ENCODE measurements around the gene USP14. TPM values are rescaled to one million over a fixed set of nuclear protein-coding genes. Genes with fewer than 3 reads are reported as not detected.

USP14 gene
- total RNA-seq, 4 donors from 2014 or later = 17.1 to 66.0 (median 20.3) TPM

DNA sequence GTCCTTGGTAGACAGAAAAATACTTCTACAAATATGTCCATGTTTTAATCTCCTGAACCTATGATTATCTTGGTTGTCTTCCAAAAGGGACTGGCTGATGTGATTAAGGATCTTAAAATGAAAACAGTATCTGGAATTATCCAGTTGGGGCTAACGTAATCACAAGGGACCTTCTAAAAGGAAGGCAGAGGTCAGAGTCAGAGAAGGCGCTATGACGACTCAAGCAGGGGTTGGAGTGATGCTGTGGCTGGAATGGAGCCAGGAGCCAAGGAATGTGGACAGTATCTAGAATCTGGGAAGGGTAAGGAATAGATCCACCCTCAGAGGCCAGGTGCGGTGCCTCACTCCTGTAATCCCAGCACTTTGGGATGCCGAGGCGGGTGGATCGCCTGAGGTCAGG, 4.2 kb upstream of the USP14 start:
- Histone ChIP-seq H3K4me1 (peaks cover 0 to 2% (median under 1%) of the 10 kb centered on the region in 4 donors), H3K36me3 (no peaks in the 10 kb centered on the region), H3K27me3 (no peaks in the 10 kb centered on the region)

DNA sequence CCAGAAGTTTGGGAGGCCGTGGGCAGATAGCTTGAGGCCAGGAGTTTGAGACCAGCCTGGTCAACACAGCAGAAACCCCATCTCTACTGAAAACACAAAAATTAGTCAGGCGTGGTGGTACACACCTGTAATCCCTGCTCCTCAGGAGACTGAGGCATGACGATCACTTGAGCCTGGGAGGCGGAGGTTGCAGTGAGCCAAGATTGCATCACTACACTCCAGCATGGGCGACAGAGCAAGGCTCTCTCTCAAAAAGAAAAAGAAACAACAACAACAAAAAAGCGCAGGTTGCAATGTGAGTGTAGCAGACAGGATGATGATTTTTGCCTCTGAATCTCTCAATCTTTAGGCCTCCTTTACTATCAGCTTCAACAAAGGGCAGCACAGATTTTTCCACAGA, 2.7 kb upstream of the USP14 start:
- H3K9me3 ChIP-seq = no peaks in the 10 kb centered on the region
- H3K27ac ChIP-seq = no peak overlapping the region
- H3K27me3 ChIP-seq = no peaks in the 10 kb centered on the region
- H3K36me3 ChIP-seq = no peaks in the 10 kb centered on the region
- no peak for DNase-seq
- no peak for TF ChIP-seq POLR2A (IDR thresholded peaks at IDR 0.05)
- TF ChIP-seq, protein P1, sequence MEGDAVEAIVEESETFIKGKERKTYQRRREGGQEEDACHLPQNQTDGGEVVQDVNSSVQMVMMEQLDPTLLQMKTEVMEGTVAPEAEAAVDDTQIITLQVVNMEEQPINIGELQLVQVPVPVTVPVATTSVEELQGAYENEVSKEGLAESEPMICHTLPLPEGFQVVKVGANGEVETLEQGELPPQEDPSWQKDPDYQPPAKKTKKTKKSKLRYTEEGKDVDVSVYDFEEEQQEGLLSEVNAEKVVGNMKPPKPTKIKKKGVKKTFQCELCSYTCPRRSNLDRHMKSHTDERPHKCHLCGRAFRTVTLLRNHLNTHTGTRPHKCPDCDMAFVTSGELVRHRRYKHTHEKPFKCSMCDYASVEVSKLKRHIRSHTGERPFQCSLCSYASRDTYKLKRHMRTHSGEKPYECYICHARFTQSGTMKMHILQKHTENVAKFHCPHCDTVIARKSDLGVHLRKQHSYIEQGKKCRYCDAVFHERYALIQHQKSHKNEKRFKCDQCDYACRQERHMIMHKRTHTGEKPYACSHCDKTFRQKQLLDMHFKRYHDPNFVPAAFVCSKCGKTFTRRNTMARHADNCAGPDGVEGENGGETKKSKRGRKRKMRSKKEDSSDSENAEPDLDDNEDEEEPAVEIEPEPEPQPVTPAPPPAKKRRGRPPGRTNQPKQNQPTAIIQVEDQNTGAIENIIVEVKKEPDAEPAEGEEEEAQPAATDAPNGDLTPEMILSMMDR (IDR thresholded peaks at IDR 0.05) = no peak
- peaks cover 0 to 14% (median 2%) of the 10 kb centered on the region in 4 donors for H3K4me1 ChIP-seq
- no peak overlapping the region for H3K4me3 ChIP-seq

More for the DNA sequence above, 4.2 kb upstream of the USP14 start:
- Histone ChIP-seq H3K4me3 (no peak overlapping the region), H3K27ac (no peak overlapping the region), H3K9me3 (no peaks in the 10 kb centered on the region)
- TF ChIP-seq, protein P1 (IDR thresholded peaks at IDR 0.05) = no peak
- no peak for TF ChIP-seq POLR2A (IDR thresholded peaks at IDR 0.05)
- no peak for DNase-seq

DNA sequence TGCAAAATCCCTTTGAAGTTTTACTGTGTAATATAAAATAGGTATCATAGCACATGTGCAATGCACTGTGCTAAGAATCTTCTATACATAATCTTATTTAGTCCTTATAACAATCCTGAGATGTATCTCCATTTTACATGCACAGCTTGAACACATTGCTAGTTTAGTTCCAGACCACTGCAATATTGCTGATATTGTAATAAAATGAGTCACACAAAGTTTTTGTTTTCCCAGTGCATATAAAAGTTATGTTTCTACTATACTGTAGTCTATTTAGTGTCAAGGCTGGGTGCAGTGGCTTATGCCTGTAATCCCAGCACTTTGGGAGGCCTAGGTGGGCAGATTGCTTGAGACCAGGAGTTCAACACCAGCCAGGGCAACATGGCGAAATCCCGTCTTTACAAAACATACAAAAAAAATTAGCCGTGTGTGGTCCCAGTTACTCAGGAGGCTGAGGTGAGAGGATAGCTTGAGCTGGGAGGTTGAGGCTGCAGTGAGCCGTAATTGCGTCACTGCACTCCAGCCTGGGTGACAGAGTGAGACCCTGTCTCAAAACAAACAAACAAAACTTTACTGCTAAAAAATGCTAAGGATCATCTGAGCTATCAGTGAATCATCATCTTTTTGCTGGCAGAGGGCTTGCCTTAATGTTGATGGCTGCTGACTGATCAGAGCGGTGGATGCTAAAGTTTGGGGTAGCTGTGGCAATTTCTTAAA, 1.7 kb upstream of the USP14 start:
- peaks cover 0 to 23% (median 2%) of the 10 kb centered on the region in 4 donors for H3K4me1 ChIP-seq
- H3K9me3 ChIP-seq = no peaks in the 10 kb centered on the region
- TF ChIP-seq POLR2A (IDR thresholded peaks at IDR 0.05) = no peak
- TF ChIP-seq, protein P1 (IDR thresholded peaks at IDR 0.05) = no peak
- H3K4me3 ChIP-seq = no peak overlapping the region
- no peak for DNase-seq
- H3K27me3 ChIP-seq = no peaks in the 10 kb centered on the region
- no peaks in the 10 kb centered on the region for H3K36me3 ChIP-seq
- no peak overlapping the region for H3K27ac ChIP-seq

DNA sequence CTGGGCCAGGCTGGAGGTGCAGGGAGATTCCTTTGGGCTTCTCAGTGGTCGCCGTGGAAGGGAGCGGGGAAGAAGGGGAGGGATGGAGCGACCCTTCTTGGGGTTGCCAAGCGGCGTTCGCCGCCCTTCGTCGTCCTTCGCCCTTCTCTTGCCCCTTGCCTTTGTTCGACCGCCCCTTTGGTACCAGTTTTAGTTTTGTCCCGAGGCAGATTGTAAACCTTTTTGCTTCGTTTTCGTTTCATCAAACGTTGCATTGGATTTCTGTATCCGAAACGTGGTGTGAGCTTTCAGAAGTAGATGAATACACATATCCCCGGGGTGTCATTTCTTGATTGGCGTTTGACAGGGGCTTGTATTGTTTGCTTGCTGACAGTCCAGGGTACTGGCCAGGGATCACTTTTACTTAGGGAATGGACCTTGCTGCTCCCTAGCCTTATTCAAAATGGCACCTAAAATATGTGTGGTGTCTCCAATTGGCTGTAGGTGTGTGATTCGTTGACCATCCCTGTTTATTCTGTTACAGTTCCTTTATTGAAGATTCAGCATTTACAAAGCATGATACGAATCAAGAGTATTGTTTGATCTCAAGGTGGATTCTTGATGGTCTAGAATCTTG, 788 bp downstream of the USP14 start:
- no peak for DNase-seq

DNA sequence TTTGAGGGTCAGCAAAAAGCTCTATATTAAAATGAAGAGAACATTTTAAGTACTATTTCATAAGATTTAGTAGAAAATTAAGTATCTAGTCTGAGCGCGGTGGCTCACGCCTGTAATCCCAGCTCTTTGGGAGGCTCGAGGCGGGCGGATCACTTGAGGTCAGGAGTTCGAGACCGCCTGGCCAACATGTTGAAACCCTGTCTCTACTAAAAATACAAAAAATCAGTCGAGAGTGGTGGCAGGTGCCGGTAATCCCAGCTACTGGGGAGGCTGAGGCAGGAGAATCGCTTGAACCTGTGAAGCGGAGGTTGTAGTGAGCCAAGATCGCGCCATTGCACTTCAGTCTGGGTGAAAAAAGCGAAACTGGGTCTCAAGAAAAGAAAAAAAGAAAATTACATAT, 1.6 kb downstream of the USP14 start:
- H3K4me3 ChIP-seq = peak overlapping the region in 1 of 4 donors; percentile 90
- no peak for DNase-seq
- H3K9me3 ChIP-seq = no peaks in the 10 kb centered on the region
- TF ChIP-seq, protein P1 (IDR thresholded peaks at IDR 0.05) = no peak
- TF ChIP-seq POLR2A (IDR thresholded peaks at IDR 0.05) = no peak
- H3K36me3 ChIP-seq = peaks cover 0 to 18% (median 0%) of the 10 kb centered on the region in 3 donors
- peaks cover 0 to 23% (median 2%) of the 10 kb centered on the region in 4 donors for H3K4me1 ChIP-seq
- H3K27ac ChIP-seq = no peak overlapping the region
- no peaks in the 10 kb centered on the region for H3K27me3 ChIP-seq

More for the DNA sequence above, 788 bp downstream of the USP14 start:
- Histone ChIP-seq H3K4me1 (peaks cover 0 to 23% (median 2%) of the 10 kb centered on the region in 4 donors), H3K27ac (peak overlapping the region; percentile 85 to 92 (median 90)), H3K36me3 (peaks cover 0 to 11% (median 0%) of the 10 kb centered on the region in 3 donors), H3K27me3 (no peaks in the 10 kb centered on the region), H3K9me3 (no peaks in the 10 kb centered on the region), H3K4me3 (peak overlapping the region; percentile 86 to 98 (median 92))
- TF ChIP-seq, protein P1 (IDR thresholded peaks at IDR 0.05) = no peak
- no peak for TF ChIP-seq POLR2A (IDR thresholded peaks at IDR 0.05)
